ENCODE results near the gene CFAP210. TPM values are rescaled to one million over a fixed set of nuclear protein-coding genes. Genes with fewer than 3 reads are reported as not detected.

CFAP210 gene
- total RNA-seq, 1 experiment from 2014 or later = 0.94 TPM

GRCh38 chr2:169609264-169609663, 84.9 kb downstream of the CFAP210 start:
- H3K23ac ChIP-seq (ENCODE audit: insufficient read length, low read depth, low read length) = no peak overlapping the region
- TF ChIP-seq CTCF (conservative IDR thresholded peaks at IDR 0.05) = no peak
- Mint-ChIP-seq H3K9me3 (no peaks in the 10 kb centered on the region), H3K27ac (no peak overlapping the region), H3K36me3 (ENCODE audit: insufficient read depth in 1 of 3, low read depth in 3 of 3) (peaks cover 54 to 88% (median 84%) of the 10 kb centered on the region in 3 experiments), H3K4me1 (no peaks in the 10 kb centered on the region), H3K4me3 (no peak overlapping the region), H3K27me3 (ENCODE audit: low read depth) (no peaks in the 10 kb centered on the region)
- H2BK20ac ChIP-seq (ENCODE audit: low read depth, low read length, poor library complexity, severe bottlenecking) = no peak overlapping the region
- no peak overlapping the region for H2BK5ac ChIP-seq (ENCODE audit: insufficient read length, low read length)
- no peak overlapping the region for H4K91ac ChIP-seq (ENCODE audit: insufficient read length, low read depth, low read length)
- no peak overlapping the region for H4K8ac ChIP-seq (replicated peaks; ENCODE audit: insufficient read length, low read depth, low read length)
- H4K5ac ChIP-seq (ENCODE audit: insufficient read length, low read depth, low read length) = no peak overlapping the region
- H3K18ac ChIP-seq (ENCODE audit: insufficient read length, low read depth, low read length) = no peak overlapping the region
- no peaks in the 10 kb centered on the region for H4K20me1 ChIP-seq (ENCODE audit: control insufficient read depth, insufficient read depth, insufficient read length)
- H3K27me3 ChIP-seq (ENCODE audit: insufficient read depth, low read length) = no peaks in the 10 kb centered on the region
- no peak overlapping the region for H3K4me2 ChIP-seq (ENCODE audit: insufficient read depth, insufficient read length, low read length)
- no peaks in the 10 kb centered on the region for H3K9me3 ChIP-seq (ENCODE audit: control insufficient read depth, low read depth, low read length)
- H2AK5ac ChIP-seq (ENCODE audit: insufficient read length, low read length) = no peak overlapping the region
- no peaks in the 10 kb centered on the region for H3K23me2 ChIP-seq (ENCODE audit: insufficient read length, low read depth, low read length, poor library complexity, severe bottlenecking)
- no peak overlapping the region for H3K4ac ChIP-seq (ENCODE audit: low read depth, low read length)
- no peaks in the 10 kb centered on the region for H3K4me1 ChIP-seq (ENCODE audit: insufficient read depth, low read length)
- no peak overlapping the region for H2AFZ ChIP-seq (ENCODE audit: low read length)
- no peaks in the 10 kb centered on the region for H3K79me1 ChIP-seq (ENCODE audit: insufficient read depth, low read depth, low read length, poor library complexity, severe bottlenecking)
- H2BK120ac ChIP-seq (ENCODE audit: low read depth, low read length, poor library complexity, severe bottlenecking) = no peak overlapping the region
- H3K14ac ChIP-seq (ENCODE audit: insufficient read depth, low read length) = no peak overlapping the region
- no peaks in the 10 kb centered on the region for H3K79me2 ChIP-seq (ENCODE audit: insufficient read depth, low read length)
- no peak overlapping the region for H3T11ph ChIP-seq (ENCODE audit: low read length)
- no peak overlapping the region for H2BK15ac ChIP-seq (ENCODE audit: low read depth, low read length)
- no peak overlapping the region for H2BK12ac ChIP-seq (ENCODE audit: insufficient read length, low read depth, low read length)
- H3K56ac ChIP-seq (ENCODE audit: insufficient read length, low read depth, low read length) = no peak overlapping the region
- WGBS (ENCODE audit: extremely low coverage, insufficient read length, low lambda C conversion rate) = no CpG with 5 or more reads among the region's 2 CpGs
- no peak for DNase-seq
- no peak overlapping the region for H3K27ac ChIP-seq (ENCODE audit: insufficient read length, low read depth, low read length)
- H3K9ac ChIP-seq (ENCODE audit: extremely low read depth, insufficient read length, low read length) = no peak overlapping the region

All from H9 (cell line).